GM06990 (cell line): ENCODE measurements around the gene KSR1.

Source experiments
- DNase-seq: peaks from one replicate; pipeline ENCODE4 v3.0.0-alpha.2; 2011; ENCODE audit not compliant: insufficient read length; ENCODE audit errors: extremely low read depth
- H3K27me3 ChIP-seq: replicated peaks from 2 replicates; pipeline ENCODE4 v1.6.0; 2011; ENCODE audit warnings: low read length; ENCODE audit not compliant: control insufficient read depth, insufficient read depth
- H3K36me3 ChIP-seq: 2 replicates; pipeline ENCODE4 v1.5.1; 2011; ENCODE audit warnings: low read length; ENCODE audit not compliant: control insufficient read depth, insufficient read depth
- H3K4me3 ChIP-seq: replicated peaks from 2 replicates; pipeline ENCODE4 v1.5.1; 2011; ENCODE audit warnings: low read depth, mild to moderate bottlenecking, control low read depth, low read length
- CTCF ChIP-seq: IDR thresholded peaks from 2 replicates; pipeline ENCODE4 v1.5.1; 2011; ENCODE audit warnings: low read length, control low read depth, mild to moderate bottlenecking, inconsistent platforms; ENCODE audit not compliant: insufficient read depth, poor library complexity, severe bottlenecking

Gene KSR1

GRCh38 chr17:27597783-27598320, 141.6 kb downstream of the KSR1 start:
- H3K27me3 ChIP-seq, result no peaks in the 10 kb centered on the region
- TF ChIP-seq CTCF, result no peak
- no peak for DNase-seq
- H3K36me3 ChIP-seq, result peaks cover 19% of the 10 kb centered on the region
- H3K4me3 ChIP-seq, result no peak overlapping the region

DNA sequence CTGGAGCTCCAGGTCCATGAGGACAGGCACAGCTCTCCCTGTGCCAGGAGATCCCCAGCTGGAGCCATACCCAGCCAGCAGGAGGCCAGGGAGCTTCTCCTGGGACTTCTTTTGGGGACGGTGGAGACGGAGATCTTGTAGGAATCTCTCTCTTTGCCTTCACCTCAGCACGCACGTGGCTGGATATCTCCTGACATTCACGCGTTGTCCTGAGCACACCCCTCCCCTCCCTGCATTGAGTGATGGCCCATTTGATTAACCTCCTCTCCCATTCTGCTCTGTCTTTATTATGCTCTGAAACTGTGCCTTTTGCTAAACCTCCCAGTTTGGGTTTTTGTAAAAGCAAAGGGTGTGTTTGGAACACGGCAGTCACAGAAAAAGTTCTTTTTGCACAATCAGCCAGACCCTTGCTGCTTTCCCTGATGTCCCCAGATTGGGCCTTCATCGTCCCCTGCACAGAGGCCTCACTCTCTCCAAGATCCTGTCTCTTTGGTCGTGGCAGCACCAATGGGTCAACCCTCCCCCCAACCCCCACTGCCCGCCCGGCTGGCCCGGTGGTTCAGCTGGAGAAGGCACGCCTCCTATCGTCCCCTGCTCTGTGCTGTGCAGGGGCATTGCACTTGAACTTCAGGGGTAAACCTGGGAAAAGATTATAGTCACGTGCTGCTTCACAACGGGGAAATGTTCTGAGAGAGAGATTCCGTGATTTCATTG, 142.2 kb downstream of the KSR1 start:
- Histone ChIP-seq H3K4me3 (no peak overlapping the region), H3K36me3 (peaks cover 18% of the 10 kb centered on the region), H3K27me3 (no peaks in the 10 kb centered on the region)
- DNase-seq, result no peak
- TF ChIP-seq CTCF, result no peak

DNA sequence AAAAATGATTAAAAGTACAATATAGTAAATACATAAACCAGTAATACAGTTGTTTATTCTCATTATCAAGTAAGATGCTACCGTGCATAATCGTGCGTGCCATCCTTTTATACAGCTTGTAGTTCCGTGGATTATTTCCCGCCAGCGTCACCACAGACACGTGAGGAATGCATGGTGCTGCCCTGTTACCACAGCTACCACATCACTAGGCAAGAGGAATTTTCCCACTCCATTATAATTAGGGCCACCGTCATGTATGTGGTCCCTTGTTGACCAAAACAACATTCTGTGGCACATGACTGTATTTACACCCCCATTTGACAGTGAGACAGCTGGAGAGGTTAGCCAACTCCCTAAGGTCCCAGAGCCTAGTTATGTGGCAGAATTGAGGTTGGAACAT, 144.2 kb downstream of the KSR1 start:
- Histone ChIP-seq H3K4me3 (no peak overlapping the region), H3K27me3 (no peaks in the 10 kb centered on the region), H3K36me3 (peaks cover 26% of the 10 kb centered on the region)
- DNase-seq, result no peak
- TF ChIP-seq CTCF, result no peak

DNA sequence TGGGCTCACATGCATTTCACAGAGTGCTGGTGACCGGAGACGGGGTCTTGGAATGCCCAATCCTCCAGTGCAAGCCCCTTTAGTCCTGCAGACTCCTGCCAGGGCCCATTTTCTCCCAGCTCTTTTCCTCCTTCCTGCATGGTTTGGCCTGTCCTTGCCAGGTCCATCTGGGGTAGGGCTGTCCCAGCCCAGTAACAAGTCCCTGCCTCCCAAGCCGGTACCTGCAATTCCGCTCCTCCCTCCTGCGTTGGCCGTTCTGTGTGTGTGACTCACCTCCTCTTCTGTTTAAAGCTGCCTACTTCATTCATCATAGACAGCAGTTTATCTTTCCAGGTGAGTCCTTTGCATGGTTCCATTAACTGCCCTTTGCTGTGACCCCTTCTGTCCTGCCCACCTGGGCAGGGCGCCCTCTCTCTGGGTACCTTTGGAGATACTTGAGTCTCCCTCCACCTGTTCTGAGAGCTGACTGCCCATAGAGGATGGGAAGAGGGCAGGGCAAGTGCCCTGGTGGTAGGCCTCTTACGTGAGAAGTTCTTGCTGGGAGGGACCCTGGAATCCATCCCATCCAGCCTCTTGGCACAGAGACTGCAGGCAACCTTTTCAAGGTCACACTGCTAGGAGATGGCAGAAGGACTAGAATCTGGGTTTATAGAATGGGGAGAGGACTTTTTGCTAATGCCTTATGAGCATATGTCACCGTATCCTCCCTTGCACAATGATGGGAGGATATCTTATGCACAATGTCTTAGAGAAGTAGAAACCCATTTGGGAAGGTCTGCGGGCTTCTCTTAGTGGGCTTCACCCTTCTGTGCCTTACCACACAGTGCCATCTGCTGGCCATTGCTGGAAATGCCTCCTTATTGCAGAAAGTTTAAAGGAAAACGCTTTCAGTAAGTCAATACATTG, 145.1 kb downstream of the KSR1 start:
- DNase-seq, result peak; percentile 44
- Histone ChIP-seq H3K4me3 (no peak overlapping the region), H3K36me3 (peaks cover 26% of the 10 kb centered on the region), H3K27me3 (no peaks in the 10 kb centered on the region)
- peak; percentile 90 for TF ChIP-seq CTCF

GRCh38 chr17:27601975-27602302, 145.7 kb downstream of the KSR1 start:
- Histone ChIP-seq H3K36me3 (peaks cover 23% of the 10 kb centered on the region), H3K27me3 (no peaks in the 10 kb centered on the region), H3K4me3 (no peak overlapping the region)
- TF ChIP-seq CTCF, result no peak
- no peak for DNase-seq
